Smooth muscle cell of the brain vasculature (primary cell): Measurements from ENCODE around the gene PLPPR5.
A peak's percentile ranks its signal among the peaks of the same experiment; 100 is the strongest.
"Not testable (repeated sequence)": the region's sequence is repeated elsewhere in the genome, so short reads cannot be mapped to it uniquely, and the experiment has no call there.

Experiments
- DNase-seq: peaks from one replicate; pipeline ENCODE4 v3.0.0-alpha.2; 2012; ENCODE audit warnings: low read depth, low spot score

PLPPR5 gene

DNA sequence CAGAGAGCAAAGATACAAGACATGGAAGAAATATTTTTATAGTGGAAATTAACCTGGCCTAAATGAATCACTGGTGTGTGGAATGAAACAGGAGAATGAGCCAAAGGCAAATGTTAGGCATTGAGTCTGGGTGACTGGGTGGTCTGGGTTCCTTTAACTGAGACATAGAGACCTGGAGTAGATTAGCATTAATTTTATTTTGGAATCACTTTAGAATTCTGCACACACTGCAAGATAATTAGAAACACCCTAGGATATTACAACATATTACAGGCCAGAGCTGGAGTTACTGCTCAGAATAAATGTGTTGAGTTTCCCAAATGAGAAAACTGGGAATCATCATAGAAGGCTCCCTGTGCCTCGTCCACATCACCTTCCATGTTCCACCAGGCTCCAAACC, 85.5 kb downstream of the PLPPR5 start:
- DNase-seq: no peak

DNA sequence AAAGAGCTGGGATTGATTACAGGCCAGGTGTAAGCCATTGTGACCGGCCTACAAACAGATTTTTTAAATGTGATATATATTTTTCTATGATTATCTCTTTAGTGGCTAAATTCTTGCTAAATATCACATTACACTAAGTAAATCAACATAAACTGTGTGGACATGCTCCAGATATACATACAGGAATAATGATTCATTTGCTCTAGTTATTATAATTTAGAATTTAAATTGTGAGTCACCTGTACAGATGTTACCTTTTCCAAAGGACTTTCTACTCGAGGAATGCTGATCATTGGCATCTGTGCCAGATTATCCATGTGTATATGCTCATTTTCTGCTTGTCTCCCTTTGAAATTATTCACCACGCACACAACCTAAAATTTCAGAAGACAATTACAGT, 90.1 kb downstream of the PLPPR5 start:
- no peak for DNase-seq

DNA sequence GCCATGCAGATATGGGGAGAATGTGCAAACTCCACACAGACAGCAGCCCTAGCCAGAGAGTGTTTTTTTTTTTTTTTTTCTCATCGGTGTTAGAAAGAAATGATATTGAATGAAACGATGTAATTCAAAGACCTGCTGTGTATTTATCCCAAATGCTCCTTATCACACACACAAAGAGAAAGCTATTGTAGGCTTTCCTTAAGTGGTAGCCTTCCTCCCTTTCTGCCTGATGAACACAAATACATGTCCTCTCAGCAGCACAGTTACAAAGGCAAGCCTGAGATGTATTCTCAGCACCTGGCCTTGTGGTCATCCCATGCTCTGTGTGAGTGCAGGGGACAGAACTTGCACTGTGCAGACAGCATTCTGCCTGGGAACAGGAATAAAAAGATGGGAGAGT, 93.8 kb downstream of the PLPPR5 start:
- DNase-seq: no peak

DNA sequence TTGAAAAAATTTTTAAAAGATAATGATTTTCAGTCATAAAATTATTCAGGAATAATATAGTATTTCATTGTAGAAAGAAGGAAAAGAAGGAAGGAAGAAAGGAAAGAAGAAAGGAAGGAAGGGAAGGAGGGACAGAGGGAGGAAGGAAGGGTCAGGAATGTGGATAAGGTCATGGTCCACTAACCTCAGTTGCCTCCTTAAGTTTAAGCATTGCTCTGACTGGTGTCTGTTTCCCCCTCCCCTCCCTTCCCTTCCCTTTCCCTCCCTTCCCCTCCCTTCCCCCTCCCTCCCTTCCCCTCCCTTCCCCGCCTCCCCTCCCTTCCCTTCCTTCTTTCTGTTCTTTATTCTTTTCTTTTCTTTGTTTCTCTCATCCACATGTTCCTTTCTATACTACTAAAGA, 95.7 kb downstream of the PLPPR5 start:
- DNase-seq: no peak

- no peak for DNase-seq
Measured at GRCh38 chr1:98906809-98907208, 97.9 kb downstream of the PLPPR5 start.

GRCh38 chr1:98906361-98906760, 98.3 kb downstream of the PLPPR5 start:
- no peak for DNase-seq

DNA sequence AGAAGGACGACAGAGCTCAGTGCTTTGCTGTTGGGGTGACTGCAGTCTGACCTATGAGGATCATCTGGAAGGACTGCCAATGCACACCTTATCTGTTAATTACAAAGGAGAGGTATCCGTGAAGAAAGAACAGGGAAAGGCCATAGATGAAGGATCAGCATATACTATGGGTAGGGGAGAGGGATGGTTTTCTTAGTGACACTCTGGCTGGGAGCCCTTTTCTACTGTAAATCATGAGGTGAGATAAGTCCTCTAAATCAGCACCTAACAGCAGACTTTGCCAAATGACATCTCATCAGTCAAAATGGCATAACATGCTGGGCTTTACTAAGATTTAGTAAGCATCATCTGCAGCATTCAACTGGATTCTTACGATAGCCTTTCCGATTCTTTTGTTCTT, 100.0 kb downstream of the PLPPR5 start:
- no peak for DNase-seq

DNA sequence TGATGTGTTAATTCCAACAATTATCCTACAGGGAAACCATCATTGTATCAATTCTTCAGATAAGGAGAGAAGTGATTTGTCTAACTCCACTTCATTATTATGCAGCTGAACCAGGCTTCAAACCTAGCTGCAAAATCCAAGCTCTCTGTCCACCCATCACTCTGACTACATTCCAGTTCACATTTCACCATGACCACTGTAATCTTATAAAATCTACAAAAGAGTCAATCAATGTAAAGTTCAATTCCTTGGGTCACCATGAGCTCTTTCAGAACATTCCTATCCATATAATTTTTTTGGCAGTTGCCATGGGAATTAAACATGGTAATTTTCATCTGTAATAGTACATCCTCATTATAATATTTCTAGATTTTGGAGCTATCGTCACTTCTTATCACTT, 100.9 kb downstream of the PLPPR5 start:
- DNase-seq: no peak

DNA sequence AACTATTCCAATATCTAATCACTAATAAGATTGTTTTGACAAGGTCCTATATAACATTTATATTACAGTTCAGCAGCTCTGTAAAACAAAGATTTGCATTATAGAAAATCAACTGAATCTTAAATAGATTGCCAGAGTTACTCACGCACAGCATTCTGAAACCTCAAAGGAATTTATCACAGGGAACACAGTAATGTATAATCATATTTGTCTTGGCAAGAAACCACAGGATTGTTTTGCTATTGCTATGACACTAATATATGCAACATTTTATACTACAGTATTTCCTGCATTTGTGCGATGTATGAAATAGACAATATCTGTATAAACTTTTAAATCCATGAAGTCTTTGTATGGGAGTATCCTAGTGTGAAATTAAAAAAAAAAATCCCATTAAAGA, 101.4 kb downstream of the PLPPR5 start:
- DNase-seq: peak; percentile 50

DNA sequence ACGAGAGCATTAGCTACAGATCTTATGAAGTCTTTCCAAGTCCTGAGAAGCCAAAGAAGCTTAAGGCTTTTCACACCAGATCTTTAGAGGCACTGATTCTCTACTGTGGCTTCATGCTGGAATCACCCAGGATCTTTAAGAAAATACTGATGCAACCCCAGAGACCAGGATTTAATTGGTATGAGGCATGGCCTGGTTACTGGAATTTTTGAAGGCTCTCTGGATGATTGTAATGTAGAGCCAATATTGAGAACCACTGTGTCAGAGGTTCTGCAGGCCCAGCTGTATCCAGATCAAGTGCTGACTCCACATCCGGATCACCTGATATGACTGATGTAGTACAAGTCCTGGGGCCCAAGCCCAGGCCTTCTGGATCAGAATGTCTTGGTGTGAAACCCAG, 105.7 kb downstream of the PLPPR5 start:
- DNase-seq: no peak

DNA sequence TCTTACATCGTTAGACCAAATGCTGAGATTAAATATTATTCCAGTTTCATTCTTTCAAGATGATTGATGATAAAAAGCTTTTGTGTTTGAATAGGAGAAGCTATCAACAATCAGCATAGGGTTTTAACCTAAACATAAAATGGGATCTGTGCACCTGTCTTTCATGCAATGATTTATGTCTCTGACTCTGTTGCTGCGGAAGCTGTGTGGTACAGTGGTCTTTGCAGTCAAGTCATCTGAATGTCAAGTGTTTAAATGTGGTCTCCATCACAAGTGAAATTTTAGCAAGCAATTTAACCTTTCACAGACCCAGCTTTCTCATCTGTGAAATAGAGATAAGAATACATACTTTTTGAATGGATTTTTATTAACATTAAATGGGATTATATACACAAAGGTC, 107.2 kb downstream of the PLPPR5 start:
- no peak for DNase-seq

- DNase-seq: no peak
Measured at GRCh38 chr1:98896711-98897445, 107.8 kb downstream of the PLPPR5 start.

GRCh38 chr1:98893371-98893770, 111.3 kb downstream of the PLPPR5 start:
- DNase-seq: no peak

DNA sequence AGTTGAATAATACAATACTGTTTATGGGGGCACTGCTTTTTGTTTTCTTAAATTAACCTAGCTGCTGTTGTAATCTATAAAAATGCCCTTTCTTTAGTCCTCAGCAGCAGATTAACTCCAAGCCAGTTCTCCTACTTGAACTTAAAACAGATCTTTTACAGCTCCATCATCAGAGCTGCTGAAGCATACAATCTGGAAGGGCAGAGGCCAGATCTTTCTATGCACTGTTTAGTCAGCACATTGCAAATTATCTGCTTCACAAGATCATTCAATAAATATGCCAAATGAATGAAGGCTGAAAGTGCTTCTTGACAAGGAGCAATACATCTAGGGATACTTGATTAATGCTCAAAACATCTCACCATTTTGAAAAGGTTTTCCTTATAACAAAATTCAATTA, 115.8 kb downstream of the PLPPR5 start:
- DNase-seq: no peak

- DNase-seq: no peak
Measured at GRCh38 chr1:98887507-98887906, 117.2 kb downstream of the PLPPR5 start.

GRCh38 chr1:98884864-98885263, 119.8 kb downstream of the PLPPR5 start:
- DNase-seq: no peak

- DNase-seq: no peak
Measured at GRCh38 chr1:98881901-98882300, 122.8 kb downstream of the PLPPR5 start.

- not testable (repeated sequence) for DNase-seq
Measured at GRCh38 chr1:98881234-98881633, 123.4 kb downstream of the PLPPR5 start.

- DNase-seq: no peak
Measured at GRCh38 chr1:98874828-98875227, 129.8 kb downstream of the PLPPR5 start.

- no peak for DNase-seq
Measured at GRCh38 chr1:98870959-98871903, 133.4 kb downstream of the PLPPR5 start.

DNA sequence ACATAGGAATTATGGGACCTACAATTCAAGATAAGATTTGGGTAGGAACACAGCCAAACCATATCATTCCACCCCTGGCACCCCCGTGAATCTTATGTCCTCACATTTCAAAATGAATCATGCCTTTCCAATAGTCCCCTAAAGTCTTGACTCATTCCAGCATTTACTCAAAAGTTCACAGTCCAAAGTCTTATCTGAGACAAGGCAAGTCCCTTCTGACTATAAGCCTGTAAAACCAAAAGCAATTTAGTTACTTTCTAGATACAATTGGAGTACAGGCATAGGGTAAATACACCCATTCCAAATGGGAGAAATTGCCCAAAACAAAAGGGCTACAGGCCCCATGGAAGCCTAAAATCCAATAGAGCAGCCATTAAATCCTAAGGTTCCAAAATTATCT, 138.9 kb downstream of the PLPPR5 start:
- DNase-seq: no peak

- no peak for DNase-seq
Measured at GRCh38 chr1:98860329-98860728, 144.3 kb downstream of the PLPPR5 start.

- DNase-seq: no peak
Measured at GRCh38 chr1:98854137-98854536, 150.5 kb downstream of the PLPPR5 start.
